IMR-90 (cell line): ENCODE results near the gene ZNF514.

Source experiments
- BHLHE40 ChIP-seq: fragments of 150-350 bp; IDR thresholded peaks from 2 replicates; pipeline ENCODE4 v1.6.1; 2016; ENCODE audit warnings: mild to moderate bottlenecking, low read depth, low read length
- MAZ ChIP-seq: IDR thresholded peaks from 2 replicates; pipeline ENCODE4 v1.6.1; 2012; ENCODE audit warnings: low read depth, mild to moderate bottlenecking, low read length, improper control_type of control experiment, moderate library complexity, borderline replicate concordance
- MXI1 ChIP-seq: IDR thresholded peaks from 2 replicates; pipeline ENCODE4 v1.6.1; 2012; ENCODE audit warnings: low read depth, mild to moderate bottlenecking, low read length, moderate library complexity, borderline replicate concordance
- POLR2A ChIP-seq: IDR thresholded peaks from 2 replicates; pipeline ENCODE4 v1.6.1; 2012; ENCODE audit warnings: mild to moderate bottlenecking, low read depth, low read length
- RAD21 ChIP-seq: IDR thresholded peaks from 2 replicates; pipeline ENCODE4 v1.6.1; 2012; ENCODE audit warnings: low read length, improper control_type of control experiment
- RFX5 ChIP-seq: IDR thresholded peaks from 2 replicates; pipeline ENCODE4 v1.8.0; 2012; ENCODE audit warnings: low read depth, mild to moderate bottlenecking, low read length, moderate library complexity
- TF ChIP-seq, protein P1 (sequence below): conservative IDR thresholded peaks from 2 replicates; pipeline ENCODE4 v1.5.1; 2012; ENCODE audit warnings: mild to moderate bottlenecking, low read depth, low read length, improper control_type of control experiment
- TF ChIP-seq, protein P2 (sequence below): fragments of 150-350 bp; IDR thresholded peaks from 2 replicates; pipeline ENCODE4 v1.6.1; 2016; ENCODE audit warnings: low read depth, mild to moderate bottlenecking, low read length, moderate library complexity, borderline replicate concordance

DNA sequence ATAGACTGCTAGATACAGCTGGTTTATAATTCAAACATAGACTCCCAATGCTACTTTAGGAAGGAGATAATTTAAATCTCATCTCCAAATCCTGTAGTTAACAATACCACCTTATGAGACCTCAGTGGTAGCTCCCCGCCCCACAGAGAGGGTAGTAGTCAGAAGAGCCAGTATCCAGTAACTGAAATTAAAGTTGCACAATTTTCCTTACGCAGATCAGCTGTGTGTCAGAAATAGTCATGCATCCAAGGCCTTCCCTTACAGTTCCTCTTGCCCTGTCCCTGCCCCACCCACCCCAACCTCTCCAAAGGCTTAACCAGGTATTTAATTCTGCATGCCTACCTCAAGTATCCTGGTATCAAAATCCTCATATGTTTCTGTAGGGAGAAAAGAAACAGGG lies 53.6 kb downstream of the ZNF514 start:
- no peak for TF ChIP-seq POLR2A
- no peak for TF ChIP-seq MXI1
- TF ChIP-seq, protein P1, sequence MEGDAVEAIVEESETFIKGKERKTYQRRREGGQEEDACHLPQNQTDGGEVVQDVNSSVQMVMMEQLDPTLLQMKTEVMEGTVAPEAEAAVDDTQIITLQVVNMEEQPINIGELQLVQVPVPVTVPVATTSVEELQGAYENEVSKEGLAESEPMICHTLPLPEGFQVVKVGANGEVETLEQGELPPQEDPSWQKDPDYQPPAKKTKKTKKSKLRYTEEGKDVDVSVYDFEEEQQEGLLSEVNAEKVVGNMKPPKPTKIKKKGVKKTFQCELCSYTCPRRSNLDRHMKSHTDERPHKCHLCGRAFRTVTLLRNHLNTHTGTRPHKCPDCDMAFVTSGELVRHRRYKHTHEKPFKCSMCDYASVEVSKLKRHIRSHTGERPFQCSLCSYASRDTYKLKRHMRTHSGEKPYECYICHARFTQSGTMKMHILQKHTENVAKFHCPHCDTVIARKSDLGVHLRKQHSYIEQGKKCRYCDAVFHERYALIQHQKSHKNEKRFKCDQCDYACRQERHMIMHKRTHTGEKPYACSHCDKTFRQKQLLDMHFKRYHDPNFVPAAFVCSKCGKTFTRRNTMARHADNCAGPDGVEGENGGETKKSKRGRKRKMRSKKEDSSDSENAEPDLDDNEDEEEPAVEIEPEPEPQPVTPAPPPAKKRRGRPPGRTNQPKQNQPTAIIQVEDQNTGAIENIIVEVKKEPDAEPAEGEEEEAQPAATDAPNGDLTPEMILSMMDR, result no peak
- TF ChIP-seq RAD21, result no peak
- no peak for TF ChIP-seq RFX5
- TF ChIP-seq, protein P2, sequence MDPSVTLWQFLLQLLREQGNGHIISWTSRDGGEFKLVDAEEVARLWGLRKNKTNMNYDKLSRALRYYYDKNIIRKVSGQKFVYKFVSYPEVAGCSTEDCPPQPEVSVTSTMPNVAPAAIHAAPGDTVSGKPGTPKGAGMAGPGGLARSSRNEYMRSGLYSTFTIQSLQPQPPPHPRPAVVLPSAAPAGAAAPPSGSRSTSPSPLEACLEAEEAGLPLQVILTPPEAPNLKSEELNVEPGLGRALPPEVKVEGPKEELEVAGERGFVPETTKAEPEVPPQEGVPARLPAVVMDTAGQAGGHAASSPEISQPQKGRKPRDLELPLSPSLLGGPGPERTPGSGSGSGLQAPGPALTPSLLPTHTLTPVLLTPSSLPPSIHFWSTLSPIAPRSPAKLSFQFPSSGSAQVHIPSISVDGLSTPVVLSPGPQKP, result no peak
- TF ChIP-seq BHLHE40, result no peak
- no peak for TF ChIP-seq MAZ
